ENCODE results near the gene ARHGAP1.

ARHGAP1 gene

GRCh38 chr11:46640036-46640788 is 60.2 kb downstream of the ARHGAP1 start:
- no peak for DNase-seq (ENCODE audit: low read depth)

- DNase-seq (ENCODE audit: low read depth): no peak
Measured at GRCh38 chr11:46639197-46639839, 61.1 kb downstream of the ARHGAP1 start.

- no peak for DNase-seq (ENCODE audit: low read depth)
Measured at GRCh38 chr11:46637546-46637945, 62.9 kb downstream of the ARHGAP1 start.

- no peak for DNase-seq (ENCODE audit: low read depth)
Measured at GRCh38 chr11:46635557-46636139, 64.8 kb downstream of the ARHGAP1 start.

- DNase-seq (ENCODE audit: low read depth): no peak
Measured at GRCh38 chr11:46633291-46634217, 66.9 kb downstream of the ARHGAP1 start.

GRCh38 chr11:46632502-46632901 is 67.9 kb downstream of the ARHGAP1 start:
- DNase-seq (ENCODE audit: low read depth): no peak

GRCh38 chr11:46631676-46632075 is 68.7 kb downstream of the ARHGAP1 start:
- no peak for DNase-seq (ENCODE audit: low read depth)

- DNase-seq (ENCODE audit: low read depth): no peak
Measured at GRCh38 chr11:46630237-46630636, 70.2 kb downstream of the ARHGAP1 start.

GRCh38 chr11:46628961-46629360 is 71.5 kb downstream of the ARHGAP1 start:
- DNase-seq (ENCODE audit: low read depth): no peak
